HG03139 (cell line): ENCODE results near the gene TRMT13.
"Not testable (repeated sequence)": the region's sequence is repeated elsewhere in the genome, so short reads cannot be mapped to it uniquely, and the experiment has no call there.

ENCODE experiments used
- ATAC-seq: cut with Tn5 transposase; IDR thresholded peaks from one replicate; pipeline ENCODE4 v1.9.1; 2021; ENCODE audit not compliant: unreplicated experiment

The TRMT13 gene

GRCh38 chr1:100162881-100163280 lies 29.9 kb downstream of the TRMT13 start:
- ATAC-seq, result no peak

GRCh38 chr1:100164216-100164615 lies 31.3 kb downstream of the TRMT13 start:
- no peak for ATAC-seq

DNA sequence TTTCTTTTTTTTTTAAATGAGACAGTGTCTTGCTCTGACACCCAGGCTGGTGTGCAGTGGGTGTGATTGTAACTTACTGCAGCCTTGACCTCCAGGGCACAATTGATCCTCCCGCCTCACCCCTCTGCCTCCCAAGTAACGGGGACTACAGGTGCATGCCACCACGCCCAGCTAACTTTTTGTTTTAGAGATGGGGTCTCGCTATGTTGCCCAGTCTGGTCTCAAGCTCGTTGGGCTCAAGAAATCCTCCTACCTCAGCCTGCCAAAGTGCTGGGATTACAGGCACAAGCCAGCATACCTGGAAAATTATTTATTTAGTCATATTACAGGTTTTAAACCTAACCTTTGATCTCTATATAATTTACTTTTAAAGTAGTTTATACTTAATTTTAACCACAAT lies 31.7 kb downstream of the TRMT13 start:
- no peak for ATAC-seq

GRCh38 chr1:100168051-100168450 lies 35.1 kb downstream of the TRMT13 start:
- ATAC-seq, result no peak

DNA sequence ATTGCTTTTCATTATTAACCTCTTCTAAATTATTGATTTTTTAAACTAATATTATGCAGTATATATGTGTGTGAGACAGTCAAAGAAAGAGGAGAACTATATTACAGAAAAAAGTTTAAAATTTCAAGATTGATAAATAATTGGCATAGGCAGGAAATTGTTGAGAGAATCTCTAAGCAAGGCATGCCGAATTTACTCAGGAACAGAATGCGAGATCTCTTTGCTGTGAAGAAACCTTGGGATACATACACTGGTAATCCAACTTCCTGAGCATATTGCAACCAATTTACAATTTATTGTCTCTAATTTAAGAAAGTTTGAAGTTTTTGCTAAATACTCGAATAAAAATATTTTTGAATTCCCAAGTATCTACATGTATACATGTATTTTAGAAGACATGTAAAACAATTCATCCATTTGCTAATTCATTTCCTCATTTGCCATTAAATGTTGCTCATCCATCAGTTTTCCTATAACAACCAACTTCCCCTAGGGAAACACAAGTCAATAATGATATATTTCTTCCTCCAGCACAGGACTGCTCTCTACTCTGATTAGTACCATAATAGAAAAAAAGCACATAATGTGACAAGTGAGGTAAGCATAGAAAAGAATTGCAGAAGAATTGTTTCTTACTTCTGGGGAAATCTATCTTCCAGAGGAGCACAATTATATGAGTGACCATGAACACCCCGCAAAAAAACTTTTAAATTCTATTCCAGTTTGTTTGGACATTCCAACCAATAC lies 44.5 kb downstream of the TRMT13 start:
- no peak for ATAC-seq

- ATAC-seq, result no peak
Measured at GRCh38 chr1:100178091-100178490, 45.1 kb downstream of the TRMT13 start, which contains the start of gene LRRC39. LRRC39 (minus strand) TSS chr1:100178256; CDS start chr1:100168516, 9,740 bp downstream.

DNA sequence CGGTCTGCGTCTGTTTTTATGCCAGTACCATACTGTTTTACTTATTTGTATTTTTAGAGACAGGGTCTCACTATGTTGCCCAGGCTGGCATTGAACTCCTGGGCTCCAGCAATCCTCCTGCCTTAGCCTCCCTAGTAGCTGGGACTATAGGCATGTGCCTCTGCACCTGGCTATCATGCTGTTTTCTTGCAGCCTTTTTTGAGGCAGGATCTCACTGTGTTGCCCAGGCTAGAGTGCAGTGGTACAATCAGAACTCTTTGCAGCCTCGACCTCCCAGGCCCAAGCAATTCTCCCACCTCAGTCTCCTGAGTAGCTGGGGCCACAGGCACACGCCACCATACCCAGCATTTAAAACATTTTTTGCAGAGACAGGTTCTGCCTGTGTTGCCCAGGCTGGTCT lies 50.4 kb downstream of the TRMT13 start:
- ATAC-seq, result no peak

GRCh38 chr1:100184536-100184935 lies 51.6 kb downstream of the TRMT13 start:
- ATAC-seq, result peak; percentile 81

DNA sequence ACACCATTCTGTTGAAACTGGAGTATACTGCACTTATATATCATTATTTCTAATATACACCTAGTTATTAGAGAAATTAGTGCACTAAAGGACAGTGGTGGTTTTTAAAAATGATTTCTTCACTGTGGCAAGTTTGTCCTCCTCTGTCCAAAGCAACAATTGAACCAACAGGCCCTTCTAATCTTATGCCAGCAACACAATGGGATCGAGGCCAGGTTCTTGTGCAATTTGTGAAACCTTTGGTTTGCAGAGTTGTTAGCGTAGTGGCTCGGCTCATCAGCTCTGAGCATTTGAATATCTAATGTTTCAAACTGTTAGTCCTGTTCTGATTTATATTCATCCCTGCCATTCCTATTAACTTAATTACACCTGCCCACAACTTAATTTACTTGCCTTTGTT lies 54.9 kb downstream of the TRMT13 start:
- ATAC-seq, result no peak

DNA sequence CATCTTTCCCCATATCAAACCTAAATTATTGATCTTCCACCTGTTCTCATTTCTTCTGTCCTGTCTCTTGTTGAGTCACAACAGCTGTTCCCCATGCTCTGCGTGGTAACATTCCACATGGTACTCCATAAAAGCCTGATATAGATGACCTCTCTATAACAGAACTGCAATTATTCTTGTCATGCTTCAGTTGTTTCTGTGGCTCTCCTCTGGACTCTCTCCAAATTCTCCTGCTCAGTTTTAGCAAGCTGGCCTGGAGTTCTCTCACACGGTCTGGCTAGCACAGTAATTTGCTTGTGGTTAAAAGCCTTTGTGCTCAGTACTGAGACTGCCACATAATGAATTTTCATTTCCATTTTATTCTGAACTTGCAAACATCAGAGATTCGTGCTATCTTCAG lies 55.7 kb downstream of the TRMT13 start:
- ATAC-seq, result no peak

- ATAC-seq, result no peak
Measured at GRCh38 chr1:100198596-100198995, 65.6 kb downstream of the TRMT13 start.

- not testable (repeated sequence) for ATAC-seq
Measured at GRCh38 chr1:100200060-100200459, 67.1 kb downstream of the TRMT13 start.
